A673 (cell line): ENCODE results near the gene KMT2C.

Source experiments
- EZH2 ChIP-seq: fragments of 200-600 bp; sonication (generic); IDR thresholded peaks from 2 replicates; pipeline ENCODE4 v1.6.1; 2017; ENCODE audit warnings: borderline replicate concordance, low read depth, mild to moderate bottlenecking, mixed read lengths, antibody characterized with exemption, low read length; ENCODE audit not compliant: poor library complexity, severe bottlenecking
- TF ChIP-seq, protein P1 (sequence below): fragments of 300-800, 200-600 bp; sonication (generic); conservative IDR thresholded peaks from 2 replicates; pipeline ENCODE4 v1.5.1; 2017; ENCODE audit warnings: low read depth, mild to moderate bottlenecking, antibody characterized with exemption, low read length, moderate library complexity, mixed read lengths

DNA sequence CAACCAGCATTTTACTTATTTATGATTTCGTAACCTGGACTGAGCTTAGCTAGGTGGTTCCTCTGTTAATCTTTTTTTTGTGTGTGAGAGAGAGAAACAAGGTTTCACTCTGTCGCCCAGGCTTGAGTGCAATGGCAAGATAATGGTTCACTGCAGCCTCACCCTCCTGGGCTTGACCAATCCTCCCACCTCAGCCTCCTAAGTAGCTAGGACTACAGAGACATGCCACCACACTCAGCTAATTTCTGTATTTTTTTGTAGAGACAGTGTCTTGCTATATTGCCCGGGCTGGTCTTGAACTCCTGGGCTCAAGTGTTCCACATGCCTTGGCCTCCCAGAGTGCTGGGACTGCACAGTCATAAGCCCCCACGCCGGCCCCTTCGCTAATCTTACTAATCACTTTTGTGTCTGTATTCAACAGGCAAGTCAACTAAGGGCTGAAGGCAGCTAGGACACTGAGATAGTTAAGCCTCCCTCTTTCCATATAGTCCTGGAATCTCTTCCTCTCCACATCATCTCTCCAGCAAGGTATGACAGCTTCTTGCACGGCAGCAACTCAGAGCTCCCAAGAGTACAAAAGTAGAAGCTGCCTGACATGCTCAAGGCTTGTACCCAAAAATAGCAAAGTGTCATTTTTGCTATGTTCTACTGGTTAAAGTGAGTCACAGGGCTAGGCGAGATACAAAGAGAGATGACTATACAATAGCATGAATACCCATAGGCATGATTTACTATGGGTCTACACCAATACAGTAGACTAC, 11.3 kb downstream of the KMT2C start:
- TF ChIP-seq, protein P1, sequence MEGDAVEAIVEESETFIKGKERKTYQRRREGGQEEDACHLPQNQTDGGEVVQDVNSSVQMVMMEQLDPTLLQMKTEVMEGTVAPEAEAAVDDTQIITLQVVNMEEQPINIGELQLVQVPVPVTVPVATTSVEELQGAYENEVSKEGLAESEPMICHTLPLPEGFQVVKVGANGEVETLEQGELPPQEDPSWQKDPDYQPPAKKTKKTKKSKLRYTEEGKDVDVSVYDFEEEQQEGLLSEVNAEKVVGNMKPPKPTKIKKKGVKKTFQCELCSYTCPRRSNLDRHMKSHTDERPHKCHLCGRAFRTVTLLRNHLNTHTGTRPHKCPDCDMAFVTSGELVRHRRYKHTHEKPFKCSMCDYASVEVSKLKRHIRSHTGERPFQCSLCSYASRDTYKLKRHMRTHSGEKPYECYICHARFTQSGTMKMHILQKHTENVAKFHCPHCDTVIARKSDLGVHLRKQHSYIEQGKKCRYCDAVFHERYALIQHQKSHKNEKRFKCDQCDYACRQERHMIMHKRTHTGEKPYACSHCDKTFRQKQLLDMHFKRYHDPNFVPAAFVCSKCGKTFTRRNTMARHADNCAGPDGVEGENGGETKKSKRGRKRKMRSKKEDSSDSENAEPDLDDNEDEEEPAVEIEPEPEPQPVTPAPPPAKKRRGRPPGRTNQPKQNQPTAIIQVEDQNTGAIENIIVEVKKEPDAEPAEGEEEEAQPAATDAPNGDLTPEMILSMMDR = no peak
- TF ChIP-seq EZH2 = no peak
